Fibroblast of the aortic adventitia (primary cell): Measurements from ENCODE around the gene EFCAB13. TPM values are rescaled to one million over a fixed set of nuclear protein-coding genes. Genes with fewer than 3 reads are reported as not detected.

ENCODE experiments used
- DNase-seq: peaks from one replicate; pipeline ENCODE4 v3.0.0-alpha.2; 2010; ENCODE audit warnings: low read depth
- H3K4me3 ChIP-seq: 2 replicates; pipeline ENCODE4 v1.5.1; 2011; ENCODE audit warnings: low read depth, mild to moderate bottlenecking, control low read depth, low read length, moderate library complexity
- CTCF ChIP-seq: IDR thresholded peaks from 2 replicates; pipeline ENCODE4 v1.5.1; 2011; ENCODE audit warnings: mild to moderate bottlenecking, low read length, control low read depth, inconsistent platforms; ENCODE audit not compliant: insufficient read depth
- total RNA-seq: library from RNA; depleted of rRNA; stranded (reverse); fragments of >200 nt; gene quantifications from 2 replicates; pipeline ENCODE4 v1.2.3, GENCODE V29; 2012; ENCODE audit warnings: low replicate concordance

EFCAB13 gene
- total RNA-seq, 1 donor, result 5.6 TPM

GRCh38 chr17:47310186-47310733 is 13.5 kb upstream of the EFCAB13 start:
- TF ChIP-seq CTCF, result no peak
- no peak overlapping the region for H3K4me3 ChIP-seq
- DNase-seq, result no peak

GRCh38 chr17:47311420-47311819 is 12.3 kb upstream of the EFCAB13 start:
- TF ChIP-seq CTCF, result no peak
- no peak for DNase-seq
- H3K4me3 ChIP-seq, result no peak overlapping the region

DNA sequence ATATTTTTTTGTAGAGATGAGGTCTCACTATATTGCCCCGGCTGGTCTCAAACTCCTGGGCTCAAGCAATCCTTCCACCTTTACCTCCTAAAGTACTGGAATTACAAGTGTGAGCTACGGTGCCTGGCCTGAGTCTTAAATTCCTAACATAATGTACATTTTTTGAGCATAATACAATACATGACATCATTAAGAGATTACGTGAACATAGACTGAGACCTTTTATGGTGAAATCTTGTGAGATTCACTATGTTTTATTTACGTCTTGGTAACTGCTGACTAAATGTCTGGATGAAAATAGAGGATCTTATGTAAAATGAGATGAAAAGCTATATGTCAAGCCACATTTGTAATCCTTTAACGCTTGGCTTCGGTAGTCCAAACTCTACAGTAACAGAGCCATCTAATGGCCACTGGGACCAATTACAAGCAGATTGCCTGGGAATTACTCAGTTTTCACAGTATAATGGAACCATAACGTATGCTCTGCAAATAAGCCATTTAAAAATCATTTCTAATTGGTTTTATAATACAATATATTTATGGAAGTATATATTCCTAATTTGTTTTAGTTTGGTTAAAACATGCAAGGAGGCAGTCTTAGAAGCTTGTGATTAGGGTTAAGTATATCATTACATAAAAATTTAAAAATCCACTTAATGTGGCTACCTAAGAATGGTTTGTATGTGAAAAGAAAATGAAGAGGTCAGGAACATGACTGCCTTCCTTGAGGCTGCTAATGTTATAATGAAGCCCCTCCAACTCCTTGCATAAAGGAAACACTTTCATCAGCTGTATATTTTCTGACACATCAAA is 8.1 kb upstream of the EFCAB13 start:
- peak; percentile 81 for TF ChIP-seq CTCF
- no peak overlapping the region for H3K4me3 ChIP-seq
- DNase-seq, result peak; percentile 90

- DNase-seq, result peak; percentile 76
- TF ChIP-seq CTCF, result no peak
Observed at GRCh38 chr17:47316311-47316710, 7.4 kb upstream of the EFCAB13 start.

DNA sequence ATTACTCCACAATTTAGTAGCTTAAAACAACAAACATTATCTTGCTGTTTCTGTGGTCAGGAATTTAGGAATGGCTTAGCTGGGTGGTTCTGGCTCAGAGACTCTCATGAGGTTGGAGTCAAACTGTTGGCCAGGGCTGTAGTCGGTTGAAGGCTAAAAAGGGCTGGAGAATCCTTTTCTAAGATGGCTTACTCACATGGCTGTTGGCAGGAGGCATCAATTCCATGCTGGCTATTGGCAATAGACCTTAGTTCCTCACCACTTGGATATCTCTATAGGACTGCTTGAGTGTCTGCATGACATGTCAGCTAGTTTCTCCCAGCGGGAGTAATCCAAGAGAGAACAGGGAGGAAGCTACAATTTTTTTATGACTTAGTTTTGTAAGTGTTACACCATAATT is 6.6 kb upstream of the EFCAB13 start:
- H3K4me3 ChIP-seq, result no peak overlapping the region
- TF ChIP-seq CTCF, result no peak
- peak; percentile 96 for DNase-seq

More at GRCh38 chr17:47316311-47316710, 7.4 kb upstream of the EFCAB13 start:
- H3K4me3 ChIP-seq, result no peak overlapping the region

DNA sequence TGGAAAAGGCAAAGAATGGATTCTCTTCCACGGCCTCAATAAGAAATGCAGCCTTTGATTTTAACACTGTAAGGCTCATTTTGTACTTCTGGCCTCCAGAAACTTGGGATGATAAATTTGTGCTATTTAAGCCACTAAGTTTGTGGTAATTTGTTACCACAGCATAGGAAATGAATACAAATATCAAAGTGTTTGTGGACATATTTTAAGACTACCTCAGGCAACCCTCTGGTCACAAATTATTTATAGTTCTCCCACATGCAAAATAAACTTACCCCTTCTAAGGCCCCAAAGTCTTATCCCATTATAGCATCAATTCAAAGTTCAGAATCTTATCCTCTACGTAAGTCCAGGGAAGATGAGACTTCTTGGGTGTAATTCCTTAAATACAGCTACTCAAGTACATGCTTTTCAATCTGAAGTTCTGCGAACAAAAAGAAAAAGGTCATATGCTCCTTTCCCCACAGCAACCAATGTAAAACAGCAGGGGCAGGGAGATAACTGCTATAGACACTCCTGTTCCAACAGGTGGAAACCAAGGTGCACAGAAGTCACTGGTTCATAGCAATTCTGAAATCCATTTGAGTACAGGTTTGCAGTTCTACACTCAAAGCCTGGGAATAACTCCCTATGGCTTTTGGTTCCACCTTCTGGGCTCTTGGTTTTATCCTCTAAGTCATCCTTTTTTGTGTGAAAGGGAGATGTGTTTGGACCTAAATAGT is 5.4 kb upstream of the EFCAB13 start:
- DNase-seq, result no peak
- TF ChIP-seq CTCF, result no peak
- no peak overlapping the region for H3K4me3 ChIP-seq
